ENCODE results near the gene PKDCC.
"Not testable (repeated sequence)": the region's sequence is repeated elsewhere in the genome, so short reads cannot be mapped to it uniquely, and the experiment has no call there.

Gene PKDCC

GRCh38 chr2:42061839-42062238, 14.0 kb downstream of the PKDCC start:
- TF ChIP-seq, protein P1, sequence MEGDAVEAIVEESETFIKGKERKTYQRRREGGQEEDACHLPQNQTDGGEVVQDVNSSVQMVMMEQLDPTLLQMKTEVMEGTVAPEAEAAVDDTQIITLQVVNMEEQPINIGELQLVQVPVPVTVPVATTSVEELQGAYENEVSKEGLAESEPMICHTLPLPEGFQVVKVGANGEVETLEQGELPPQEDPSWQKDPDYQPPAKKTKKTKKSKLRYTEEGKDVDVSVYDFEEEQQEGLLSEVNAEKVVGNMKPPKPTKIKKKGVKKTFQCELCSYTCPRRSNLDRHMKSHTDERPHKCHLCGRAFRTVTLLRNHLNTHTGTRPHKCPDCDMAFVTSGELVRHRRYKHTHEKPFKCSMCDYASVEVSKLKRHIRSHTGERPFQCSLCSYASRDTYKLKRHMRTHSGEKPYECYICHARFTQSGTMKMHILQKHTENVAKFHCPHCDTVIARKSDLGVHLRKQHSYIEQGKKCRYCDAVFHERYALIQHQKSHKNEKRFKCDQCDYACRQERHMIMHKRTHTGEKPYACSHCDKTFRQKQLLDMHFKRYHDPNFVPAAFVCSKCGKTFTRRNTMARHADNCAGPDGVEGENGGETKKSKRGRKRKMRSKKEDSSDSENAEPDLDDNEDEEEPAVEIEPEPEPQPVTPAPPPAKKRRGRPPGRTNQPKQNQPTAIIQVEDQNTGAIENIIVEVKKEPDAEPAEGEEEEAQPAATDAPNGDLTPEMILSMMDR (IDR thresholded peaks at IDR 0.05; ENCODE audit: insufficient read depth, low read length, poor library complexity, severe bottlenecking): no peak
- H3K4me3 ChIP-seq (replicated peaks; ENCODE audit: low read depth, low read length): no peak overlapping the region
- DNase-seq (ENCODE audit: extremely low read depth, insufficient read length): no peak
- no peaks in the 10 kb centered on the region for H3K36me3 ChIP-seq (ENCODE audit: control insufficient read depth, insufficient read depth, low read length)
- H3K27me3 ChIP-seq (replicated peaks; ENCODE audit: control insufficient read depth, insufficient read depth, low read length): peaks cover 1% of the 10 kb centered on the region; the same call in 1 of the 2 replicates

GRCh38 chr2:42063431-42064171, 15.8 kb downstream of the PKDCC start:
- Histone ChIP-seq H3K4me3 (replicated peaks; ENCODE audit: low read depth, low read length) (no peak overlapping the region), H3K36me3 (ENCODE audit: control insufficient read depth, insufficient read depth, low read length) (no peaks in the 10 kb centered on the region), H3K27me3 (replicated peaks; ENCODE audit: control insufficient read depth, insufficient read depth, low read length) (0 out of 2 replicates have a peak, but pooled peaks cover 1% of the 10 kb centered on the region)
- TF ChIP-seq, protein P1 (IDR thresholded peaks at IDR 0.05; ENCODE audit: insufficient read depth, low read length, poor library complexity, severe bottlenecking): no peak
- DNase-seq (ENCODE audit: extremely low read depth, insufficient read length): no peak

DNA sequence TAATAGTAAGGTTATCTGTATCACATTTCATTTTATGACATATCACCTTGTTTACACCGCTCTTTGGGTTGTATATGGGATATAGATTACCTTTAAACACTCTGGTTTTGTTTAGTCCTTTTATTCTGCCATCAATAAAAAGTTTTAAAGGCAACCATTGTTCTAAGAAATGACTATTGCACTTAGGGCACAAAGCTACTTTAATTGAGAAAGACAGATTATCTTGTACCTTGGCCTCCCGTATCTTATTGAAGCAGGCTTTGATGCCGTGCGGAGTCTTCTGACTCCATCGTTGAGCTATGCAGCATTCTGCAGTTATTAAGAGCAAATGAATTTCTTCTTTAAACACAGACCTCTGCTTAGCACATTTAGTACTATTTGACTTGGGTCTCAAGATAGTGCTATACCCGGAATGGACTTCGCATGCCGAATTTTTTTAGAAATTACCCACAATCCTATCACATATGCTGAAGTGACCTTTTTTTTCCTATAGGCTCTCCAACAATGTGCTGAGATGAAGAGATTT, 16.7 kb downstream of the PKDCC start:
- Histone ChIP-seq H3K4me3 (replicated peaks; ENCODE audit: low read depth, low read length) (no peak overlapping the region), H3K27me3 (replicated peaks; ENCODE audit: control insufficient read depth, insufficient read depth, low read length) (0 out of 2 replicates have a peak, but pooled peaks cover 1% of the 10 kb centered on the region), H3K36me3 (ENCODE audit: control insufficient read depth, insufficient read depth, low read length) (no peaks in the 10 kb centered on the region)
- DNase-seq (ENCODE audit: extremely low read depth, insufficient read length): no peak
- TF ChIP-seq, protein P1 (IDR thresholded peaks at IDR 0.05; ENCODE audit: insufficient read depth, low read length, poor library complexity, severe bottlenecking): no peak

GRCh38 chr2:42065753-42066152, 17.9 kb downstream of the PKDCC start:
- H3K4me3 ChIP-seq (replicated peaks; ENCODE audit: low read depth, low read length); DNase-seq (ENCODE audit: extremely low read depth, insufficient read length); H3K36me3 ChIP-seq (ENCODE audit: control insufficient read depth, insufficient read depth, low read length); H3K27me3 ChIP-seq (replicated peaks; ENCODE audit: control insufficient read depth, insufficient read depth, low read length): not testable (repeated sequence)

DNA sequence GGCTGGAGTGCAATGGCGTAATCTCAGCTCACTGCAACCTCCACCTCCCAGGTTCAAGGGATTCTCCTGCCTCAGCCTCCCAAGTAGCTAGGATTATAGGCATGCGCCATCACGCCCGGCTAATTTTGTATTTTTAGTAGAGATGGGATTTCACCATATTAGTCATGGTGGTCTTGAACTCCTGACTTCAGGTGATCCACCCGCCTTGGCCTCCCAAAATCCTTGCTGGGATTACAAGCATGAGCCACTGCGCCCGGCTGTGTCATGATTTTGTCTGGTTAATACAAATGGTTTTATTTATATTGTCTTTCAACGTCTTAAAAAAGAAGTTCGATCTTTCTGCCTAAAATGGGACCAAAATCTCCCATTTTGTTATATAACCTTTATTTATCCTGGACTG, 19.2 kb downstream of the PKDCC start:
- H3K27me3 ChIP-seq (replicated peaks; ENCODE audit: control insufficient read depth, insufficient read depth, low read length); H3K36me3 ChIP-seq (ENCODE audit: control insufficient read depth, insufficient read depth, low read length); DNase-seq (ENCODE audit: extremely low read depth, insufficient read length); H3K4me3 ChIP-seq (replicated peaks; ENCODE audit: low read depth, low read length): not testable (repeated sequence)

GRCh38 chr2:42067521-42067920, 19.7 kb downstream of the PKDCC start:
- TF ChIP-seq, protein P1 (IDR thresholded peaks at IDR 0.05; ENCODE audit: insufficient read depth, low read length, poor library complexity, severe bottlenecking): no peak
- no peak overlapping the region for H3K4me3 ChIP-seq (replicated peaks; ENCODE audit: low read depth, low read length)
- no peak for DNase-seq (ENCODE audit: extremely low read depth, insufficient read length)
- H3K27me3 ChIP-seq (replicated peaks; ENCODE audit: control insufficient read depth, insufficient read depth, low read length): no peaks in the 10 kb centered on the region
- H3K36me3 ChIP-seq (ENCODE audit: control insufficient read depth, insufficient read depth, low read length): no peaks in the 10 kb centered on the region
